ENCODE results near the gene NCAM1. TPM values are rescaled to one million over a fixed set of nuclear protein-coding genes. Genes with fewer than 3 reads are reported as not detected.

Gene NCAM1
- total and polyA plus RNA-seq, 2 donors (not counting 1 experiment from before 2014, with no cell fraction given), result 0.17 to 2.6 TPM

GRCh38 chr11:113026778-113027177, 65.6 kb downstream of the NCAM1 start:
- Histone ChIP-seq H3K79me2 (ENCODE audit: control insufficient read depth, insufficient read depth, low read length) (no peaks in the 10 kb centered on the region), H3K36me3 (ENCODE audit: control insufficient read depth, insufficient read depth, low read length) (no peaks in the 10 kb centered on the region), H3K4me2 (ENCODE audit: extremely low read depth, insufficient read depth, low read length) (no peak overlapping the region), H3K9me3 (ENCODE audit: control insufficient read depth, insufficient read depth, low read depth, low read length) (no peaks in the 10 kb centered on the region), H2AFZ (ENCODE audit: low read length) (no peak overlapping the region), H3K27me3 (ENCODE audit: control insufficient read depth, insufficient read depth, low read length) (no peaks in the 10 kb centered on the region), H3K4me1 (ENCODE audit: control insufficient read depth, extremely low read depth, insufficient read depth, low read length) (no peaks in the 10 kb centered on the region), H3K9ac (ENCODE audit: insufficient read depth, low read length) (no peak overlapping the region), H3K27ac (ENCODE audit: insufficient read depth, low read length) (no peak overlapping the region), H4K20me1 (ENCODE audit: control insufficient read depth, extremely low read depth, insufficient read depth, low read length) (no peaks in the 10 kb centered on the region), H3K4me3 (replicated peaks in 1 of 4; ENCODE audit: control extremely low read depth in 1 of 4, insufficient read depth in 1 of 4, low read depth in 3 of 4, low read length in 4 of 4) (no peak overlapping the region)
- no peak for DNase-seq (ENCODE audit: low read depth in 2 of 2)
- no peak for TF ChIP-seq EZH2 (IDR thresholded peaks at IDR 0.05; ENCODE audit: low read length, missing control alignments)
- TF ChIP-seq, protein P1, sequence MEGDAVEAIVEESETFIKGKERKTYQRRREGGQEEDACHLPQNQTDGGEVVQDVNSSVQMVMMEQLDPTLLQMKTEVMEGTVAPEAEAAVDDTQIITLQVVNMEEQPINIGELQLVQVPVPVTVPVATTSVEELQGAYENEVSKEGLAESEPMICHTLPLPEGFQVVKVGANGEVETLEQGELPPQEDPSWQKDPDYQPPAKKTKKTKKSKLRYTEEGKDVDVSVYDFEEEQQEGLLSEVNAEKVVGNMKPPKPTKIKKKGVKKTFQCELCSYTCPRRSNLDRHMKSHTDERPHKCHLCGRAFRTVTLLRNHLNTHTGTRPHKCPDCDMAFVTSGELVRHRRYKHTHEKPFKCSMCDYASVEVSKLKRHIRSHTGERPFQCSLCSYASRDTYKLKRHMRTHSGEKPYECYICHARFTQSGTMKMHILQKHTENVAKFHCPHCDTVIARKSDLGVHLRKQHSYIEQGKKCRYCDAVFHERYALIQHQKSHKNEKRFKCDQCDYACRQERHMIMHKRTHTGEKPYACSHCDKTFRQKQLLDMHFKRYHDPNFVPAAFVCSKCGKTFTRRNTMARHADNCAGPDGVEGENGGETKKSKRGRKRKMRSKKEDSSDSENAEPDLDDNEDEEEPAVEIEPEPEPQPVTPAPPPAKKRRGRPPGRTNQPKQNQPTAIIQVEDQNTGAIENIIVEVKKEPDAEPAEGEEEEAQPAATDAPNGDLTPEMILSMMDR (conservative IDR thresholded peaks at IDR 0.05 in 1 of 2, IDR thresholded peaks at IDR 0.05 in 1 of 2; ENCODE audit: low read depth in 1 of 2, low read length in 2 of 2), result no peak

DNA sequence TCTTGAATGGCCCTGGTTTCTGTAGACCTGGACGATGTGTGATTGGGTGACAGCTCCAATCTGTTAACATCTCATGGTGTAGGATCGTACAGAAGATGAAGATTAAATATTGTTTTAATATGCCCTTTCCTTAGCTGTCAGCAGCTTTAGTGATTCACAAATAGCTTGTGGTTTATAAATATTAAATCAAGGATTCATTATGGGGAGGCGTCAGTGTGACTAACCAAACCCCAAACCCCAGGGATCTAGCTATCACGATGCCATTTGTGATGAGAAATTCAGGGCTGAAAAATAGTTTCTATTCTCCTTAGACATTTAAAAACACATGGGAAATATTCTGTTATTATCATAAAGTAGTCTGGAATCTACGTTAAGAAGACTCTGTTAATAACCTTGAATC, 73.4 kb downstream of the NCAM1 start:
- DNase-seq (ENCODE audit: low read depth in 2 of 2), result peak in 1 of 2 donors; percentile 31
- no peaks in the 10 kb centered on the region for H3K4me1 ChIP-seq (ENCODE audit: control insufficient read depth, extremely low read depth, insufficient read depth, low read length)
- H3K27ac ChIP-seq (ENCODE audit: insufficient read depth, low read length), result no peak overlapping the region
- H3K4me3 ChIP-seq (replicated peaks in 1 of 4; ENCODE audit: control extremely low read depth in 1 of 4, insufficient read depth in 1 of 4, low read depth in 3 of 4, low read length in 4 of 4), result no peak overlapping the region
- H3K9ac ChIP-seq (ENCODE audit: insufficient read depth, low read length), result no peak overlapping the region
- no peaks in the 10 kb centered on the region for H3K9me3 ChIP-seq (ENCODE audit: control insufficient read depth, insufficient read depth, low read depth, low read length)
- H3K79me2 ChIP-seq (ENCODE audit: control insufficient read depth, insufficient read depth, low read length), result no peaks in the 10 kb centered on the region
- no peaks in the 10 kb centered on the region for H3K36me3 ChIP-seq (ENCODE audit: control insufficient read depth, insufficient read depth, low read length)
- H4K20me1 ChIP-seq (ENCODE audit: control insufficient read depth, extremely low read depth, insufficient read depth, low read length), result no peaks in the 10 kb centered on the region
- no peaks in the 10 kb centered on the region for H3K27me3 ChIP-seq (ENCODE audit: control insufficient read depth, insufficient read depth, low read length)
- H2AFZ ChIP-seq (ENCODE audit: low read length), result no peak overlapping the region
- H3K4me2 ChIP-seq (ENCODE audit: extremely low read depth, insufficient read depth, low read length), result no peak overlapping the region
- no peak for TF ChIP-seq EZH2 (IDR thresholded peaks at IDR 0.05; ENCODE audit: low read length, missing control alignments)
- TF ChIP-seq, protein P1 (conservative IDR thresholded peaks at IDR 0.05 in 1 of 2, IDR thresholded peaks at IDR 0.05 in 1 of 2; ENCODE audit: low read depth in 1 of 2, low read length in 2 of 2), result no peak

DNA sequence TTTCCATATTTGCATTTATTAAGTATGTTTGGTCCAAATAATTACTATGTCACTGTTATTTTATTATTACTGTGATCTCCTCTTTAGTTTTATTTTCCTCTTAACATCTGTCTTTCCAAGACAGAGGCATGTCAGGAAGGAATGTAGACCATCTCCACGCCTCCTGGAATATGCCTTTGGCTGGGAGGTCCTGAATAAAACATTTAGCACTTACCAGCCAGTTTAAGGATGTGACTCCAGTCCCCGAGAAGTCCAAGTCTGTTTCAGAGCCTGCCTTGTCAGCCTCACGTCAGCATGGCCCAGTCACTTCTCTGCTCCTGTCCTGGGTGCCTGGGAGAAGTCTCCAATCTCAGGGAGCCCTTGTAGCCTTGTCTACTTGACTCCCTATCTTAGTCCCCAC, 74.5 kb downstream of the NCAM1 start:
- no peaks in the 10 kb centered on the region for H3K79me2 ChIP-seq (ENCODE audit: control insufficient read depth, insufficient read depth, low read length)

More for the DNA sequence above, 74.5 kb downstream of the NCAM1 start:
- H3K9ac ChIP-seq (ENCODE audit: insufficient read depth, low read length), result no peak overlapping the region
- no peak overlapping the region for H3K4me3 ChIP-seq (replicated peaks in 1 of 4; ENCODE audit: control extremely low read depth in 1 of 4, insufficient read depth in 1 of 4, low read depth in 3 of 4, low read length in 4 of 4)
- H3K4me1 ChIP-seq (ENCODE audit: control insufficient read depth, extremely low read depth, insufficient read depth, low read length), result no peaks in the 10 kb centered on the region
- TF ChIP-seq, protein P1 (conservative IDR thresholded peaks at IDR 0.05 in 1 of 2, IDR thresholded peaks at IDR 0.05 in 1 of 2; ENCODE audit: low read depth in 1 of 2, low read length in 2 of 2), result no peak
- no peak for TF ChIP-seq EZH2 (IDR thresholded peaks at IDR 0.05; ENCODE audit: low read length, missing control alignments)
- no peaks in the 10 kb centered on the region for H4K20me1 ChIP-seq (ENCODE audit: control insufficient read depth, extremely low read depth, insufficient read depth, low read length)
- no peak overlapping the region for H3K27ac ChIP-seq (ENCODE audit: insufficient read depth, low read length)
- no peaks in the 10 kb centered on the region for H3K9me3 ChIP-seq (ENCODE audit: control insufficient read depth, insufficient read depth, low read depth, low read length)
- DNase-seq (ENCODE audit: low read depth in 2 of 2), result no peak
- H2AFZ ChIP-seq (ENCODE audit: low read length), result no peak overlapping the region
- H3K4me2 ChIP-seq (ENCODE audit: extremely low read depth, insufficient read depth, low read length), result no peak overlapping the region
- no peaks in the 10 kb centered on the region for H3K27me3 ChIP-seq (ENCODE audit: control insufficient read depth, insufficient read depth, low read length)
- H3K36me3 ChIP-seq (ENCODE audit: control insufficient read depth, insufficient read depth, low read length), result no peaks in the 10 kb centered on the region

Data from fibroblast of lung (primary cell).